NCI-H345 treated with DMSO at 0.1 percent for 48 hours (cell line): ENCODE data around the gene NBPF19.
"Not testable (repeated sequence)": the region's sequence is repeated elsewhere in the genome, so short reads cannot be mapped to it uniquely, and the experiment has no call there.

Source experiments
- DNase-seq: peaks from one replicate; lab custom pipeline; 2025; ENCODE audit not compliant: unreplicated experiment; lab: John Stamatoyannopoulos, UW

NBPF19 gene

GRCh38 chr1:149474745-149475144, at the start of gene NBPF19:
NBPF19 (plus strand) TSS chr1:149475045; CDS start chr1:149475933, 888 bp downstream.
- not testable (repeated sequence) for DNase-seq

GRCh38 chr1:149428317-149428716, 46.5 kb upstream of the NBPF19 start:
- not testable (repeated sequence) for DNase-seq

- not testable (repeated sequence) for DNase-seq
Measured at GRCh38 chr1:149445451-149445850, 29.4 kb upstream of the NBPF19 start.

GRCh38 chr1:149452196-149452595, 22.6 kb upstream of the NBPF19 start:
- DNase-seq, result not testable (repeated sequence)

GRCh38 chr1:149452652-149453051, 22.2 kb upstream of the NBPF19 start:
- DNase-seq, result not testable (repeated sequence)

- not testable (repeated sequence) for DNase-seq
Measured at GRCh38 chr1:149558350-149558825, 83.5 kb downstream of the NBPF19 start.

- not testable (repeated sequence) for DNase-seq
Measured at GRCh38 chr1:149561806-149562205, 87.0 kb downstream of the NBPF19 start.

- not testable (repeated sequence) for DNase-seq
Measured at GRCh38 chr1:149565485-149565884, 90.6 kb downstream of the NBPF19 start.

- DNase-seq, result not testable (repeated sequence)
Measured at GRCh38 chr1:149572763-149573162, 97.9 kb downstream of the NBPF19 start.

GRCh38 chr1:149585592-149585991, 110.7 kb downstream of the NBPF19 start:
- DNase-seq, result not testable (repeated sequence)
